ENCODE results near the gene ACACB. TPM values are rescaled to one million over a fixed set of nuclear protein-coding genes. Genes with fewer than 3 reads are reported as not detected.

The ACACB gene
- total and polyA plus RNA-seq, 8 donors: 23.4 to 58.9 (median 31.6) TPM

- TF ChIP-seq CTCF (IDR thresholded peaks at IDR 0.05): no peak
- no peak for DNase-seq
- 76 to 78% methylated on average over 2 of the region's 2 CpGs for WGBS, 2 donors
- Histone ChIP-seq H3K4me3 (no peak overlapping the region), H3K27me3 (no peaks in the 10 kb centered on the region), H3K4me1 (no peaks in the 10 kb centered on the region), H3K9me3 (no peaks in the 10 kb centered on the region), H3K27ac (no peak overlapping the region), H3K36me3 (peaks cover 0 to 57% (median 25%) of the 10 kb centered on the region in 3 donors)
- no peak for ATAC-seq
- intact Hi-C loops (cut with DNase I): no loop called here
- FAIRE-seq: no peak
Observed at GRCh38 chr12:109219938-109220337, 103.6 kb downstream of the ACACB start.

- Histone ChIP-seq H3K9me3 (no peaks in the 10 kb centered on the region), H3K27me3 (no peaks in the 10 kb centered on the region), H3K4me1 (no peaks in the 10 kb centered on the region), H3K27ac (no peak overlapping the region), H3K36me3 (peaks cover 0 to 53% (median 25%) of the 10 kb centered on the region in 3 donors), H3K4me3 (no peak overlapping the region)
- DNase-seq (no peak), ATAC-seq (no peak), FAIRE-seq (no peak)
- no peak for TF ChIP-seq CTCF (IDR thresholded peaks at IDR 0.05)
- intact Hi-C loops (cut with DNase I): no loop called here
- 95 to 96% methylated on average over 10 of the region's 10 CpGs for WGBS, 2 donors
Observed at GRCh38 chr12:109221277-109221931, 105.0 kb downstream of the ACACB start.

- Histone ChIP-seq H3K36me3 (peaks cover 0 to 51% (median 25%) of the 10 kb centered on the region in 3 donors), H3K27me3 (no peaks in the 10 kb centered on the region), H3K9me3 (no peaks in the 10 kb centered on the region), H3K4me1 (no peaks in the 10 kb centered on the region), H3K4me3 (no peak overlapping the region), H3K27ac (no peak overlapping the region)
- 87 to 92% methylated on average over 7 of the region's 7 CpGs for WGBS, 2 donors
- DNase-seq: no peak
- no peak for FAIRE-seq
- intact Hi-C loops (cut with DNase I): no loop called here
- no peak for TF ChIP-seq CTCF (IDR thresholded peaks at IDR 0.05)
- no peak for ATAC-seq
Observed at GRCh38 chr12:109222062-109222461, 105.7 kb downstream of the ACACB start.

GRCh38 chr12:109222496-109222895 lies 106.1 kb downstream of the ACACB start:
- no peak for TF ChIP-seq CTCF (IDR thresholded peaks at IDR 0.05)
- H3K36me3 ChIP-seq: peaks cover 0 to 53% (median 25%) of the 10 kb centered on the region in 3 donors
- 91 to 92% methylated on average over 18 of the region's 18 CpGs for WGBS, 2 donors
- no peaks in the 10 kb centered on the region for H3K9me3 ChIP-seq
- no peak overlapping the region for H3K27ac ChIP-seq
- intact Hi-C loops (cut with DNase I): no loop called here
- H3K4me1 ChIP-seq: no peaks in the 10 kb centered on the region
- no peak overlapping the region for H3K4me3 ChIP-seq
- DNase-seq: no peak
- no peak for FAIRE-seq
- no peaks in the 10 kb centered on the region for H3K27me3 ChIP-seq
- ATAC-seq: no peak

GRCh38 chr12:109223211-109223610 lies 106.8 kb downstream of the ACACB start:
- no peak for DNase-seq
- no peaks in the 10 kb centered on the region for H3K27me3 ChIP-seq
- TF ChIP-seq CTCF (IDR thresholded peaks at IDR 0.05): no peak
- H3K36me3 ChIP-seq: peaks cover 0 to 60% (median 25%) of the 10 kb centered on the region in 3 donors
- H3K27ac ChIP-seq: no peak overlapping the region
- WGBS, 2 donors: 95 to 96% methylated on average over 10 of the region's 10 CpGs
- H3K4me3 ChIP-seq: no peak overlapping the region
- H3K9me3 ChIP-seq: no peaks in the 10 kb centered on the region
- ATAC-seq: no peak
- H3K4me1 ChIP-seq: no peaks in the 10 kb centered on the region
- intact Hi-C loops (cut with DNase I): no loop called here
- no peak for FAIRE-seq

All from pancreas (tissue), 10 donors.